ENCODE measurements around the gene CFAP52.
"Not testable (repeated sequence)": the region's sequence is repeated elsewhere in the genome, so short reads cannot be mapped to it uniquely, and the experiment has no call there.

CFAP52 gene

GRCh38 chr17:9571201-9571600 lies 5.2 kb upstream of the CFAP52 start:
- DNase-seq, result no peak

- DNase-seq, result peak; percentile 53 to 75
Measured at GRCh38 chr17:9575381-9576101, 901 bp upstream of the CFAP52 start, which contains the start of gene STX8. Gene STX8 (minus strand): TSS chr17:9575820. CDS start chr17:9575808, 12 bp downstream.

GRCh38 chr17:9577373-9577709 lies 899 bp downstream of the CFAP52 start:
- no peak for DNase-seq

GRCh38 chr17:9587969-9588656 lies 11.7 kb downstream of the CFAP52 start:
- no peak for DNase-seq

- DNase-seq, result no peak
Measured at GRCh38 chr17:9594065-9594464, 17.6 kb downstream of the CFAP52 start.

GRCh38 chr17:9597638-9598037 lies 21.2 kb downstream of the CFAP52 start:
- not testable (repeated sequence) for DNase-seq

GRCh38 chr17:9598661-9599060 lies 22.2 kb downstream of the CFAP52 start:
- no peak for DNase-seq

- not testable (repeated sequence) for DNase-seq
Measured at GRCh38 chr17:9604583-9604982, 28.1 kb downstream of the CFAP52 start.

GRCh38 chr17:9606453-9606852 lies 30.0 kb downstream of the CFAP52 start:
- DNase-seq, result no peak

GRCh38 chr17:9607058-9607457 lies 30.6 kb downstream of the CFAP52 start:
- DNase-seq, result not testable (repeated sequence)

GRCh38 chr17:9611557-9611956 lies 35.1 kb downstream of the CFAP52 start:
- no peak for DNase-seq

- DNase-seq, result no peak
Measured at GRCh38 chr17:9612006-9612405, 35.6 kb downstream of the CFAP52 start.

GRCh38 chr17:9615486-9615885 lies 39.0 kb downstream of the CFAP52 start:
- no peak for DNase-seq

- no peak for DNase-seq
Measured at GRCh38 chr17:9622961-9623360, 46.5 kb downstream of the CFAP52 start.

- DNase-seq, result no peak
Measured at GRCh38 chr17:9628509-9628908, 52.1 kb downstream of the CFAP52 start.

GRCh38 chr17:9632741-9633140 lies 56.3 kb downstream of the CFAP52 start:
- DNase-seq, result no peak

GRCh38 chr17:9635340-9635739 lies 58.9 kb downstream of the CFAP52 start:
- no peak for DNase-seq

- no peak for DNase-seq
Measured at GRCh38 chr17:9636501-9636900, 60.1 kb downstream of the CFAP52 start.

- not testable (repeated sequence) for DNase-seq
Measured at GRCh38 chr17:9640388-9640787, 63.9 kb downstream of the CFAP52 start.

GRCh38 chr17:9643611-9644010 lies 67.2 kb downstream of the CFAP52 start:
- DNase-seq, result no peak

- peak in 1 of 2 experiments; percentile 44 for DNase-seq
Measured at GRCh38 chr17:9644910-9645751, 68.7 kb downstream of the CFAP52 start, which contains the start of gene USP43. Gene USP43 (plus strand): TSS chr17:9645517. CDS start chr17:9645633, 116 bp downstream.

GRCh38 chr17:9645851-9646545 lies 69.6 kb downstream of the CFAP52 start:
- peak; percentile 29 to 40 for DNase-seq

GRCh38 chr17:9646546-9646885 lies 70.1 kb downstream of the CFAP52 start:
- DNase-seq, result no peak
